Stimulated activated CD4-positive, alpha-beta T cell treated with anti-CD3 and anti-CD28 coated beads, Interleukin-12 subunit alpha, Interleukin-12 subunit beta, amount 100 ng/mL, for 24 hours (primary cell): ENCODE data around the gene PHB1.
A peak's percentile ranks its signal among the peaks of the same experiment; 100 is the strongest.
"Not testable (repeated sequence)": the region's sequence is repeated elsewhere in the genome, so short reads cannot be mapped to it uniquely, and the experiment has no call there.

Experiments
- DNase-seq, 2 experiments: peaks; one replicate each; pipeline ENCODE4 v3.0.0-alpha.2; 2020; ENCODE audit warnings: low read depth in 2 of 2

Gene PHB1

GRCh38 chr17:49439673-49440571, 25.2 kb upstream of the PHB1 start:
- DNase-seq: no peak

DNA sequence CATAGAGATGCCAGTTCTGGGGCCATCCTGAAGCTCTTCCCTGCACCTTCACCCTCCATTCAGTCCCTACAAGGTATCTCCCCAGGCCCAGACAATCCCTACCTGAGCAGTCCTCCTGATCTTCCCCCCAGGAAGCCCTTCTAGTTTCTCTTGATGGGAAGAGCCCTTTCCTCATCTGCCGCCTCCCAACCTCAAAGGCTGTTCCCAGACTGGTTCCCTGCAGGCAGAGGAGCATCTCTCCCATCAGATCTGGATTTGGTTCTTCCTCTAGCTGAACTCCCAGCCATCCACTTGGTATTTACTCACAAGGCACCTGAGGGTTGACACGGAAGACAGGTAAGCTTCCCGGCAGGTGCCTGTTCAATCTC, 24.6 kb upstream of the PHB1 start:
- DNase-seq: no peak

DNA sequence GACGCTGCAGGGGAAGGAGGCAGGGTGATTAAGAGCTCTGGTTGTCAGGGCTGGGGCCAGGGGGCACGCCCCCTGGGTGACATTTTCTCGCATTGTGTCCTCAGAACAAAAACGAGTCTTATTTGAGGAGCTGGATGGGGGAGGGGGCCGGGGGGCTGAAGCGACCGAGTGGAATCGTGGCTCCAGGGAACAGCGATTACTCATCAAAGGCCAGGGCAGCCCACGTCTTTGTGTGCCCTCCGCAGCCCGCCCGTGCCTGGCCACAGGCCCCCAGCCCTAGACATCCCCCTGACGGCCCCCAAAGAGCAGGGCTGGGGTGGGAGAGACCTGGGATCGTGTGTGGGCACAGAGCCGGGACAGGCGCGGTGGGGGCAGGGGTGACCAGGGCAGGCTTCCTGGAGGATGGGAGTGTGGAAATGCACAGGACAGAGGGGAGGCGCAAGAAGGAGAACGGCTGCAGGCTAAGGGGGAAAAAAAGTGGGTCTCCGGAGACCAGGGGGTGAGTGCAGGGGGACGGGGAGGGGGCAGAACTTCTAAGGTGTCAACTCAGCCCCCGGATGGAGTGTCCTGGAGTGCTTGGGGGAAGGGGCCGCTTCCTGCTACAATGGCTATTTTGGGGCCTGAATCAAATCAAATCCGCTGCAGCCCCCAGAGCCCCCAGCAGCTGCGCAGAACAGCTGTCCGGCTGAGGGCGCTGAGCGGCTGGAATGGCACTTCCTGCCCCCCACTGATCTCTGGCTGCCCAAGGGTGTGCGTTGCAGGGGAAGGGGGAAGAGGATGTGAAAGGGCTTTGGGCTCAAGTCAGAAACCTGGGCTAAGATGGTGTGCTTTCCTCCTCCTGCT, 24.0 kb upstream of the PHB1 start:
- no peak for DNase-seq

DNA sequence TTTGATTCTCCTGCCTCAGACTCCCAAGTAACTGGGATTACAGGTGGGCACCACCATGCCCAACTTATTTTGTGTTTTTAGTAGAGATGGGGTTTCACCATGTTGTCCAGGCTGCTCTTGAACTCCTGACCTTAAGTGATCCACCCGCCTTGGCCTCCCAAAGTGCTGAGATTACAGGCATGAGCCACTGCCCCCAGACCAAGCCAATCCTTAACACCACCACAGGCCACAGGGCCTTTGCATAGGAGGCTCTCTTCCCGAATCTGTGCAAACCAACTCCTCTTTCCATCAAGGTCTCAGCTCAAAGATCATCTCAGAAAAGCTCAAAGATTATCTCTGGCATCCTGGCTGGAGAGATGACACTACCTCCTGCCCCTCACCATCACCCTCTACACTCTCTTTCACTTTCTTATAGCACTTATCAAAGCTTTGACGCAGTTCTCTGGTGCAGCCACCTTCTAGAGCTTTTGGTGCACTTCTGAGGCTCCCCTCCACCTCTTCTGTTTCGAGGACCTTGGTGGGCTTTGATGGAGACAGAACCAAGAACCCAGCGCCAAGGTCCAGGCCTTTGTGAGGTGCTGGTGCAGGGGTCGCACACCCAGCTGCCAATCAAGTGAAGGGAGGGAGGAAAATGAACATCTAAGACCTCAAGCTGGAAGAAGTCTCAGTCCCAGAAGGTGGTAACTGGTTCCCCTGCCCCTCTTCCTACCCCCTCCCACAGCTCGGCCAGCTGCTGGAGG, 23.2 kb upstream of the PHB1 start:
- DNase-seq: no peak

DNA sequence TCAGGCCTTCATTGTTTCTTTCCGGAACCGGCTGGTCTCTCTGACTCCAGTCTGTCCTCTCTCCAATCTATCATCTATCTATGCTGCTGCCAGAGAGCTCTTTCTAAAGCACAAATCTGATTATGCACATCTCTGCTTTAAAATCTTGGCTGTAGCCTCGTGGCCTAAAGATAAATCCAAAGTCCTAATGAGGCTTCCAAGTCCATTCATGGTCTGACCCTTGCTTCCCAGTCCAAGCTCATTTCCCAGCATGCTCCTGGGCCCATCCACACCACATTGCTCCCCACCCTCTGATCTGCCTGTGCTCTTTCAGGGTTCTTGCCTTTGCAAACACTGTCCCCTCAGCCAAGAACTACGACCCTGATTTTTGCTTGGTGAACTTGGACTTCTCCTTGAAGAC, 21.5 kb upstream of the PHB1 start:
- no peak for DNase-seq

DNA sequence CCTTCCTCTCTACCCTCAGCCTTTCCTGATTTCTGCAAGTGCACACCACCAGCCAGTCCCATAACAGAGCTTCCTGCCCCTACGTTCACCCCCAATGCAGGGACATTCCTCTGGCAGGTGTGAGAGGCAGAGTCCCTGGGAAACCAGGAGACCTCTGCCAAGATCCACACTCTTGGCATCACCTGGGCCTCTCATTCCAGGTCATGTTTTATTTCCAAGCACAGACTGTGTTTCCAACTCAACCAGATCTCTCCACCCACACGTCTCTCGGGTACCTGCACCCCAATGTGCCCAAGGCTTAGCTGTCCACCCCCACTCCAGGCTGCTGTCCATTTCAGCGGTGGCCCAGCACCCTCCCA, 21.0 kb upstream of the PHB1 start:
- no peak for DNase-seq

DNA sequence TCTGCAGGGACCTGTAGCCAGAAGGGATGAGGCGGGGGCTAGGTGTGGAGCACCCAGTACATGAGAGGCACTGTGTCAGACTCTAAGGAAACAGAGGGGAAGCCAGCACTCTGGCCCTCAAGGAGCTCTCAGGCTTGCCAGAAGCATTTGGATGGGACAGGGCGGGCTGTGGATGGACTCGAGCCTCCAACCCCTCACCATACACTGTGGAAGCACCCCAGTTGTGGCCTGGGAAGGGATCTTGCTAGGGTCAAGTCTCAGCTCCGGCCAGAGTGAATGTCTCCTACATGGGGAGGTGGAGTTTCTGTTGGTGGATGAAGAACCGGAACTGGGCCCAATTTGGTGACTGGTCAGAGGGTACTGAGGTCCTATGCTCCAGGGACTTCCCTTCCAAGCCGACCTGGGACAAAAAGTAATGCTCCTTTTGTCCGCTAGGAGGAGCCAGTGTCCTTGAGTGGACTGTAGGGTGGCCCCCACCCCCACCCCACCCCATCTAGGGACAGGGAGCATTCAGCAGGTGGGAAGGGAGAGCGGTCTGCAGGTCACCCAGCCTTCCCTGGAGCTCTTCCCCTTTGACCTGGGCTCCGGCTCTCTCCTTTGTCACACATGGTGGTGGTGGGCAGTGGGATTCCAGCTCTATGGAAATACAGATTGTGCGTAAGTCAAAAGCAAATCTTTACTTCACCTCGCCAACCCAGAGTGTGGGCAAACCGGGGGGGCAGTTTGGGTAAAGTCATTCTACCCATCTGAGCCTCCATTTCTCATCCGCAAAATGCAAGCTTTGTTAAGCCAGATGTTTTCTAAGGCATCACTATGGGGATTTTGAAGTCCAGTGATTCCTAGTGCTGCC, 20.4 kb upstream of the PHB1 start:
- DNase-seq: peak in 1 of 2 experiments; percentile 42

- DNase-seq: no peak
Observed at GRCh38 chr17:49433000-49433694, 18.5 kb upstream of the PHB1 start.

GRCh38 chr17:49431743-49432142, 17.1 kb upstream of the PHB1 start:
- DNase-seq: no peak

DNA sequence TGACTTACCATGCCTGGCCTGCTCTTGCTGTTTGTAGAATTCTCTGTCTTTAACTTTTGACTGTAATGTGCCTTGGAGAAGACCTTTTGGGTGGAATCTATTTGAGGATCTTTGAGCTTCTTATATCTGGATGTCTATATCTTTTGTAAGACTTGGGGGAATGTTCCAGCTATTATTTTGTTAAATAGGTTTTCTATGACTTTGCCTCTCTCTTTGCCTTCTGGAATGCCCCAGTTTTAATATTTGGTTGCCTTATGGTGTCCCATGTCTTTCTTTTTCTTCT, 10.3 kb upstream of the PHB1 start:
- DNase-seq: no peak

DNA sequence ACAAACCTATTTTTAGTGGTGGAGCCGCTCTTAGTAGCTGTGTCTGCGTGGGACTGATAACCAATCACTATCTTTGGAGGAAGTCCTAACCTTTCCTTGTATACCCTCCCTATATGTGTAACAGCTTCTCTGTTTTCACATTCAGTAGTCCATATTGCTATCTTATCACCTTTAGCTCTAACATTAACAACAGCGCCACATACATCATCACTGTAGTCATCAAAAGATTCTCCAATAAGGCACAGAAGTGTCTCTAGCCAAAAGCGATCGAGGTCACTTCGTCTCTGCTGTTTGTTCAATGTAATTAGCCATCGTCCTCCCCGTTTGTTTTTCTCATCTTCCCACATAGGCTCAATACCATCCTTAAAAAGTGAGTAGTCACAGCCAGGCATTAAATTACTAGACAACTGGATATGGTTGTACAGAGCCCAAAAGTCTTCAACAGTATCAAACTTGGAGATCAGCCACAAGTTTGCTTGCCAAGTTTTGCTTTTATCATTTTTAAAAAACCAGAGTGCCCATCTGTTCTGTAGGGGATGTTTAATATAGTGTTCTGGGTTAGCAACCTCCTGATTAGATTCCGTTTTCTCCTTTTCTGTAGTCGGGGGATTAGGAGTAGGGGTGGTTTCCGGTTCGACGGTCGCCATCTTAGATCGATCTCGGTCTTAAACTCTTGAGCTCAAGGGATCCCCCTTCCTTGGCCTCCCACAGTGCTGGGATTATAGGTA, 9.8 kb upstream of the PHB1 start:
- not testable (repeated sequence) for DNase-seq

GRCh38 chr17:49422714-49423113, 8.0 kb upstream of the PHB1 start:
- DNase-seq: no peak

- not testable (repeated sequence) for DNase-seq
Observed at GRCh38 chr17:49419761-49420160, 5.1 kb upstream of the PHB1 start.

- DNase-seq: not testable (repeated sequence)
Observed at GRCh38 chr17:49418754-49419740, 4.4 kb upstream of the PHB1 start.

GRCh38 chr17:49414271-49414621, 436 bp downstream of the PHB1 start:
- no peak for DNase-seq

- no peak for DNase-seq
Observed at GRCh38 chr17:49409066-49409465, 5.6 kb downstream of the PHB1 start.

DNA sequence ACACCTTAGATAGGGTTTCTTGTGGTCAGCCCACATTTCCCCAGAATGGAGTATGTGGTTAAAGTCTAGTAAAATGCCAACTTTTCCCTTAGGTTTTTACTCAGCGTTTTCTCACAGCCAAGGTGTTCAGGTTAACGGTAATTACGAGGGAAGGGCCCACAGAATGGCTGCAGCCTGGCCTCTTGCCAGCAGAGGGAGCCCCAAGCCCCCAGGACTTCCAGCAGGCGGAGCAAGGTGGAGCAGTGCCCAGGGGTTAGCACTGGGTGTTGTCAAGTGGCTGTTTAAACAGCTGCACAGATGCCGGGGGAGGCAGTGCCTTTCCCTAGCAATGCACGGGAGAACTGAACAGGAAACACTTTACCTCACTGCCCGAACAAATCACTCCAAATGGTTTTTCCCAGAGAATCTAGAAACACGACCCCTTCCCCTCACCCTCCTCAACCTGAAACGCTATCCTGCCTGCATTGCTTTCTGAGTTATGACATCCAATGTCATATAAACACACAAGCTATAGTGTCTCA, 6.6 kb downstream of the PHB1 start:
- DNase-seq: peak; percentile 66 to 87

DNA sequence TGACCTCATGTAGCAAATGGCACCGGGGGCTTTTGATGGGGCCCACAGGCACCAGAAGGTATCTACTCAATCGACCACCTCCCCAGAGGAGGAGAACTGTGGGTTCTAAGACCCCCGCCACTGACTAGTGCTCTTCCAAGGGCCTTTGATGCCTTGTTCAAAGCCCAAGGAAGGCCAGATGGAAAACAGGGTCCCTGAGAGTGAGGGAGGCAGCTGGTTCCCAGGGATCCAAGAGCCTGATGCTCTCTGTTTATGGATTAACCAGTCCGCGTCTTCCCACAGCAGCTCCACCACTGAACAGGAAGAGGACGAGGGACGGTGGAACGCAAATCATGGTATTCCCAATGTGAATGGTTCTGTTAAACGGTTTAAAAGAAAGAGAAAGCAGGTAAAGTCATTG, 7.6 kb downstream of the PHB1 start:
- no peak for DNase-seq
